NB4 (cell line): Measurements from ENCODE around the gene SLC38A5.

ENCODE experiments used
- CTCF ChIP-seq: IDR thresholded peaks from one replicate; pipeline ENCODE4 v1.5.1; 2012; ENCODE audit warnings: low read depth, low read length
- POLR2A ChIP-seq: IDR thresholded peaks from 2 replicates; pipeline ENCODE4 v1.6.1; 2011; ENCODE audit warnings: mild to moderate bottlenecking; ENCODE audit not compliant: insufficient read length; ENCODE audit errors: extremely low read depth
- TF ChIP-seq, protein P1 (sequence below): IDR thresholded peaks from 2 replicates; pipeline ENCODE4 v1.6.1; 2011; ENCODE audit warnings: low read depth, low read length

DNA sequence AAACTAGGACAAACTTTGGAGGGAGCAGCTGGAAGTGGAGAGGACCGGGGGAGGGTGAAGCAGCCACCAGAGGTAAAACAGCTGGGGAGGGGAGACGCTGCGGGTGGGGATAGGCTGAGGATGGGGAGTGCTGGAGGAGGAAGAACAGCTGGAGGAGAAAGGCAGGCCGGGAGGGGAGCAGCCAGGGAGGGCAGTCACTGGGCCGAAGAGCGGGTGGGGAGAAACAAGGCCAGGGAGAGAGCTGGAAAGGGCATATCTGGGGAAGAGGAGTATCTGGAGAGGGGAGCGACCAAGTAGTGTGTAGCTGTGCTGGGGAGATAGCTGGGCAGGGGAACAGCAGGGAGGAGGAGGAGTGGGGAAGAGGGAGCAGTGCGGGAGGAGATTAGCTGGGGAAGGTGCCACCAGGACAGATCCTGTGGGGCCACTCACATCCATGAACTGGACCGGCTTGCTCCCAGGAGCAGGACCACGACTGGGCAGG is 2.7 kb downstream of the SLC38A5 start:
- TF ChIP-seq CTCF, result no peak
- TF ChIP-seq POLR2A, result no peak
- TF ChIP-seq, protein P1, sequence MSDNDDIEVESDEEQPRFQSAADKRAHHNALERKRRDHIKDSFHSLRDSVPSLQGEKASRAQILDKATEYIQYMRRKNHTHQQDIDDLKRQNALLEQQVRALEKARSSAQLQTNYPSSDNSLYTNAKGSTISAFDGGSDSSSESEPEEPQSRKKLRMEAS, result no peak
